ENCODE results near the gene PCNX3.

Gene PCNX3

GRCh38 chr11:65662799-65663638, 47.4 kb downstream of the PCNX3 start, which contains the start of gene RELA:
RELA (minus strand) TSS chr11:65662916; CDS start chr11:65662832, 84 bp downstream.
- H3K36me3 ChIP-seq (ENCODE audit: low read depth) = peaks cover 37% of the 10 kb centered on the region
- H3K27ac ChIP-seq (ENCODE audit: poor library complexity, severe bottlenecking) = peak within 1 kb of the TSS; percentile 77
- ATAC-seq (ENCODE audit: low read depth) = peak; percentile 89
- H3K4me1 ChIP-seq (ENCODE audit: insufficient read depth, poor library complexity, severe bottlenecking) = peaks cover 8% of the 10 kb centered on the region
- no peaks in the 10 kb centered on the region for H3K9me3 ChIP-seq (ENCODE audit: severe bottlenecking)
- H3K4me3 ChIP-seq (ENCODE audit: severe bottlenecking) = peak within 1 kb of the TSS; percentile 79
- DNase-seq (ENCODE audit: low spot score) = peak; percentile 95
- no peaks in the 10 kb centered on the region for H3K27me3 ChIP-seq (ENCODE audit: insufficient read depth, poor library complexity, severe bottlenecking)
- no peak for TF ChIP-seq CTCF (IDR thresholded peaks at IDR 0.05; ENCODE audit: poor library complexity, severe bottlenecking)

- Histone ChIP-seq H3K4me3 (ENCODE audit: severe bottlenecking) (peak overlapping the region; percentile 79), H3K9me3 (ENCODE audit: severe bottlenecking) (no peaks in the 10 kb centered on the region), H3K4me1 (ENCODE audit: insufficient read depth, poor library complexity, severe bottlenecking) (peaks cover 8% of the 10 kb centered on the region), H3K27ac (ENCODE audit: poor library complexity, severe bottlenecking) (peak overlapping the region; percentile 77), H3K36me3 (ENCODE audit: low read depth) (peaks cover 30% of the 10 kb centered on the region), H3K27me3 (ENCODE audit: insufficient read depth, poor library complexity, severe bottlenecking) (no peaks in the 10 kb centered on the region)
- TF ChIP-seq CTCF (IDR thresholded peaks at IDR 0.05; ENCODE audit: poor library complexity, severe bottlenecking) = no peak
- DNase-seq (ENCODE audit: low spot score) (no peak), ATAC-seq (ENCODE audit: low read depth) (peak; percentile 45)
Observed at GRCh38 chr11:65663639-65664200, 48.1 kb downstream of the PCNX3 start.

- no peak for TF ChIP-seq CTCF (IDR thresholded peaks at IDR 0.05; ENCODE audit: poor library complexity, severe bottlenecking)
- DNase-seq (ENCODE audit: low spot score) = no peak
- Histone ChIP-seq H3K27me3 (ENCODE audit: insufficient read depth, poor library complexity, severe bottlenecking) (no peaks in the 10 kb centered on the region), H3K4me3 (ENCODE audit: severe bottlenecking) (no peak overlapping the region), H3K36me3 (ENCODE audit: low read depth) (no peaks in the 10 kb centered on the region), H3K4me1 (ENCODE audit: insufficient read depth, poor library complexity, severe bottlenecking) (no peaks in the 10 kb centered on the region), H3K9me3 (ENCODE audit: severe bottlenecking) (peaks cover 2% of the 10 kb centered on the region), H3K27ac (ENCODE audit: poor library complexity, severe bottlenecking) (no peak overlapping the region)
- no peak for ATAC-seq (ENCODE audit: low read depth)
Observed at GRCh38 chr11:65672180-65672860, 56.7 kb downstream of the PCNX3 start.

- Histone ChIP-seq H3K36me3 (ENCODE audit: low read depth) (no peaks in the 10 kb centered on the region), H3K4me3 (ENCODE audit: severe bottlenecking) (no peak overlapping the region), H3K9me3 (ENCODE audit: severe bottlenecking) (peaks cover 2% of the 10 kb centered on the region), H3K27ac (ENCODE audit: poor library complexity, severe bottlenecking) (no peak overlapping the region), H3K27me3 (ENCODE audit: insufficient read depth, poor library complexity, severe bottlenecking) (no peaks in the 10 kb centered on the region), H3K4me1 (ENCODE audit: insufficient read depth, poor library complexity, severe bottlenecking) (no peaks in the 10 kb centered on the region)
- DNase-seq (ENCODE audit: low spot score) = no peak
- ATAC-seq (ENCODE audit: low read depth) = no peak
- TF ChIP-seq CTCF (IDR thresholded peaks at IDR 0.05; ENCODE audit: poor library complexity, severe bottlenecking) = no peak
Observed at GRCh38 chr11:65672982-65673381, 57.4 kb downstream of the PCNX3 start.

Data from RWPE2 (cell line).